ENCODE measurements around the gene MAGI1. TPM values are rescaled to one million over a fixed set of nuclear protein-coding genes. Genes with fewer than 3 reads are reported as not detected.

Gene MAGI1
- total RNA-seq, 1 donor from 2014 or later, result 69.4 TPM

DNA sequence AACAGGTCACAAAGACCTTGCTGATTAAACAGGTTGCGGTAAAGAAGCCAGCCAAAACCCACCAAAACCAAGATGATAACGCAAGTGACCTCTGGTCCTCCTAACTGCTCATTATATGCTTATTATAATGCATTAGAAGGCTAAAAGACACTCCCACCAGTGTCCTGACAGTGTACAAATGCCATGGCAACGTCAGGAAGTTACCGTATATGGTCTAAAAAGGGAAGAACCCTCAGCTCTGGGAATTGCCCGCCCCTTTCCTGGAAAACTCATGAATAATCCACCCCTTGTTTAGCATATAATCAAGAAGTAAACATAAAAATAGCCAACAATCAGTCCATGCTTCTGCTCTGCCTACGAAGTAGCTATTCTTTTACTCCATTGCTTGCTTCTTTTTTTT lies 108.1 kb downstream of the MAGI1 start:
- no peak for DNase-seq (ENCODE audit: low spot score)
- intact Hi-C loops (cut with DNase I), result no loop called here

GRCh38 chr3:65928110-65928509 lies 110.6 kb downstream of the MAGI1 start:
- DNase-seq (ENCODE audit: low spot score), result no peak
- intact Hi-C loops (cut with DNase I), result no loop called here

DNA sequence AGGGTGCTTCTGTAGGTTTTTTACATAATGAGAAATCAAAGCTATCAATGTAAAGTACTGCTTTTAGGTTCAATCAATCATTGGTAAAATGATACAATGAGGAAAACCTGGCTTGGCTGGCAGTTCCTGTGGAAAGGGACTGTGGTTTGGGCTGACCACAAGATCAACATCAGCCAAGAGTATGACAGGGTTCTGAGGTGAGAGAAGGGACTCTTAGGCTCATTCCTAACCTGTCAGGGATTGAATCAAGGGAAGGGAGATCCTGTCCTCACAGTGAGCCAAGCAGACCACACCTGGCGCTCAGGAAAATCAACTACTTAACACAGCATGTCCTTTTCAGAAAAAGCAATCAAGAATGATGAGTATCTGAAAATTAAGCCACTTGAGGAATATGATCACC lies 111.1 kb downstream of the MAGI1 start:
- no peak for DNase-seq (ENCODE audit: low spot score)
- intact Hi-C loops (cut with DNase I), result no loop called here

DNA sequence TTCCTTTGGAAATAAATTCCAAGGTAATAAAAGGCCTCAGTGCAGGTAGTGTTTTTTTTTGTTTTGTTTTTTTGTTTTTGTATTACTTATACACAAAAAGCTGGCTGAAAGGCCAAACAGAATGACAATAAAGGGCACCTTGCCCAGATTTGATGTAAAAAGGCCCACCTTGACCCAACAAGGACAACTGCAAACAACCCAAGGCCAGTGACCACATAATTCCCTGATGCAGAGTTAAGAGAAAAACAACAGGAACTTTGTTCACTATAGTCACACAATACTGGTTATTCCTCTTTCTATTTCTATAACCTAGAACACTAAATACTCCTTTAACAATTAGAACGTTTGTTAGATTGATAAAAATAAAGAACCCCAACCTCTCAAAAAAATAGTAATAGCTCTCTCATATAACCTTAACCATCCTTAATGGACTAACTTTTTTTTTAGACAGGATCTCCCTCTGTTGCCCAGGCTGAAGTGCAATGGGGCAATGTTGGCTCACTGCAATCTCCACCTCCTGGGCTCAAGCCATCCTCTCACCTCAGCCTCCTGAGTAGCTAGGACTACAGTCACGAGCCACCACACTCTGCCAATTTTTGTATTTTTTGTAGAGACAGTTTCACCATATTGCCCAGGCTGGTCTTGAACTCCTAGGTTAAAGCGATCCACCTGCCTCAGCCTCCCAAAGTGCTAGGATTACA lies 113.3 kb downstream of the MAGI1 start:
- DNase-seq (ENCODE audit: low spot score), result no peak
- intact Hi-C loops (cut with DNase I), result no loop called here

- no peak for DNase-seq (ENCODE audit: low spot score)
- intact Hi-C loops (cut with DNase I), result no loop called here
Observed at GRCh38 chr3:65924762-65925161, 114.0 kb downstream of the MAGI1 start.

DNA sequence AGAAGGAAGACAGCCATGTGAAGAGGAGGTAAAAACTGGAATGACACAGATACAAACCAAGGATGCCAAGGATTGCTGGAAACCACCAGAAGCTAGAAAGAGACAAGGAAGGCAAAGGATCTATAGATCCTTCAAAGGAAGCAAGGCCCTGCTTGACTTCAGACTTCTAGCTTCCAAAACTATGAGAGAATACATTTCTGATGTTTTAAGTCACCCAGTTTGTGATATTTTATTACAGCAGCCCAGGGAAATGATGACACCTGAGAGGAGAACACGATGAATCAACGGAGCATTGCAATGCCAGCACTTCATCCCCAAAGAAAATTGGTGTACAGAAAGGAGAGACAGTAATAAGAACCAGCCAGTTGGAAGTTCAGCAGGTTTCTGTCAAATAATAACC lies 116.3 kb downstream of the MAGI1 start:
- intact Hi-C loops (cut with DNase I), result no loop called here
- DNase-seq (ENCODE audit: low spot score), result no peak

DNA sequence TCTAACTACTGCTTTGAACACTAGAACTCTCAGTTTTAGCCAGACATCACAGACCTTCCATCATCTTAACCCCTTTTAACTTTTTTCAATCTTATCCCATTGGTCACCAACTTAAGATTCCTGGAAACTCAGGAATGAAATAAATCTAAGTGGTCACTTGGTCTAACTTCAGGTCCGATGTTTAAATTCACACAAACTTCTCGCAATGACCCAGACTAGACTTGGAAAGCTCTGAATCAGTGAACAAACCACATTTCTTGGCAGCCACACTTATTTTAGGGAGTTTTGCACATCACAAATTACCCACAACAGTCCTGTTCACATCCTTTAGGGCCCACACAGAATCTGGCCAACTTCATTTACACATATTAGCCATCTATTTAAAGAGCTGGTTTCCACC lies 118.9 kb downstream of the MAGI1 start:
- no peak for DNase-seq (ENCODE audit: low spot score)
- intact Hi-C loops (cut with DNase I), result no loop called here

GRCh38 chr3:65915477-65915876 lies 123.2 kb downstream of the MAGI1 start:
- intact Hi-C loops (cut with DNase I), result no loop called here

DNA sequence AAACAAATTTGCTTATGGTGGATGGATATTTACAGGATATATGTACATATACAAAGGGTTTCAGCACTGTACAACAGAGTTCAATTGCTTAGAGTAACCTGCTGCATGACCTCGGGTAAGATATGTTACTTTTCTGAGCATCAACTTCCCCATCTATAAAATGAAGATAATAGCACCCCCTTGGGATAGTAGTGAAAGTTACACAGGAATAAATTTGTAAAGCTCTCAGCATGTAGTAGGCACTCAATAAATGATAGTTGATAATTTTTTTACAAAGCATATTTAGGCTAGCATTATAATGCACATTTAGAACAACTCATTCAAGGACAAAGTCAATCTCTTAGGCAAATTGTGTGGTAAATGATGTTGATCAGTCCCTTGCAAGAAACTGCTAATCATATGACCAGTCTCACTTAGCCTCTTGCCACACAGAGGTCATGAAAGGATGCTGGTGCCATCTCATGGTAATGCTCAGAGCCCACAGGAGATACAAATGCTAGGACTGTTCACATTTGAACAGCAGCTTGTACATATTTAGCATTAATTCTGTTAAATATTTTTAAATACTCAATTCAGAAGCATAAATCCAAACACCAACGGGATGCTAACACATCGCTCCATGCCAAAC lies 123.9 kb downstream of the MAGI1 start:
- intact Hi-C loops (cut with DNase I), result no loop called here
- no peak for DNase-seq (ENCODE audit: low spot score)

More at GRCh38 chr3:65915477-65915876, 123.2 kb downstream of the MAGI1 start:
- DNase-seq (ENCODE audit: low spot score), result no peak

GRCh38 chr3:65914032-65914739 lies 124.5 kb downstream of the MAGI1 start:
- no peak for DNase-seq (ENCODE audit: low spot score)
- intact Hi-C loops (cut with DNase I), result no loop called here

- intact Hi-C loops (cut with DNase I), result no loop called here
- no peak for DNase-seq (ENCODE audit: low spot score)
Observed at GRCh38 chr3:65912647-65913046, 126.1 kb downstream of the MAGI1 start.

DNA sequence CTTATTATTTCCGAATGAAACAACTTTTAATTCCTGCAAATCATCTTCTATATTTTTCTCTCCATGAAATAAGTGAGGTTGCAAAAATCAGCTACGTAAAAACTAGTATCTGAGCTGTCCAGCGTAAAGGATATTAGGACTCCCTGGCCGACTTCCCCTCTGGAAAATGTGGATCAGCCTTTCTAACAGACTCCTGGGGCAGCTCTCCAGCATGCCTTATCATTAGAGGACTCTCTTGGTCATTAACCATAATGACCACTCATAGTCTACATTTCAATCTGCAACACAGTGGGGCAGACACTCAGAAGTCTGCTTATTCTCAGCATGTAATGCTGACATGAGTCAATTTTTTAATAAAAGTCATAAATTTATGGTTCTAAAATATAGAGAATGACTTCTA lies 130.1 kb downstream of the MAGI1 start:
- no peak for DNase-seq (ENCODE audit: low spot score)
- intact Hi-C loops (cut with DNase I), result no loop called here

DNA sequence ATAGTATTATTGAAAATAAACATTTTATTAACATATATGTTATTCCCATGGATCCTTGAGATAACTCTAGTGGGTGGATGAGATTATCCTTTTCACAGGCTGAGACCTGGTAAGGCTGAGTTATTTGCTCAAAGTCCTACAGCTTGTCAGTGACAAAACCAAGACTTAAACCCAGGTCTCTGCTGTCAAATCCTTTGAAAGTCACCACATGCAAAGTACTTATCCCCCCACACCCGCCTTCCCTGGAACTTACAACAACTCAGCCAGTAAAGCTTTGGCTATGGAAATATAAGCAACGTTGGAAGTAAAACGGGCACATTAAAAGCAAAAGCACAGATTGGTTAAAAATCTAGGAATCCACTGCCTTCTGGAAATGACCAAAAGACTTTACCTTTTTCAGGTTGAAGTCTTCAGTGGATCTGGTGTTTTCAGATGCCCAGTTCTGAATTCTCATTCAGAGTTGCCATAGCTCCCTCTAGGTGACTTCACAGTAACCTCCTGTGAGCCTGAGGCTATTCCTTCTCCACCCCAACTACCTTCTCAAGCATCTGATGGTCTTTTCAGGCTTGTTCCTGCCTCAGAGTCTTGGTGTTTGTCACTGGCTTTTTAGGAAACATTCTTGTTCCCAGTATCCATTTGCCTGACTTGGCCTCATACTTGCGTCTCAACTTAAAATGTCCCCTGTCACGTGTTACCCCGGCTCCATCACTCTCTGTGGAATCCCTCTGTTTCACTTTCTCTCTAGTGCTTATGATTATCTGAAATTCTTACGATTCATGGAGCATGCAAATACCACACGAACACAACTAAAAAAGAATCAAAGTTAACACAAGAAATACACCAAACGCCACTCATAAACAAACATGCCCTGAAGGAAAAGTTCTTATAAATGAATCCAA lies 131.2 kb downstream of the MAGI1 start:
- intact Hi-C loops (cut with DNase I), result no loop called here
- DNase-seq (ENCODE audit: low spot score), result no peak

DNA sequence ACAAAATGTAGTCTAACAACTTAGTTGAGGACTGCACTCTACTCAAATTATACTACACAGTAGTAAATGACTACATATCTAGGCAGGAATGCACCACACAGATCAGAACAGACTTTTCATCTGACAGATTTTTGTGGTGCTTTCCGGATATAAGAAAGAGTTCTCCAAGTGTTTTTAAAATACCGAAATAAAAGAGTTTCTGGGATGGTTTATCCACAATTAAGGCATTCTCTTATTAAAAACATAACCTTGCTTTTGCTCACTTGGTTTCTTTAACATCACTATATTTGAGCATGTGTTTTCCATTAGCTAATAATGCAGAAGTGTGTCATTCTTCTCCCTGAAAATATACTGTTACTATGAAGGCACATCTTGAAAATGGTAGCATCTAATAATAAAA lies 132.9 kb downstream of the MAGI1 start:
- intact Hi-C loops (cut with DNase I), result no loop called here
- no peak for DNase-seq (ENCODE audit: low spot score)

DNA sequence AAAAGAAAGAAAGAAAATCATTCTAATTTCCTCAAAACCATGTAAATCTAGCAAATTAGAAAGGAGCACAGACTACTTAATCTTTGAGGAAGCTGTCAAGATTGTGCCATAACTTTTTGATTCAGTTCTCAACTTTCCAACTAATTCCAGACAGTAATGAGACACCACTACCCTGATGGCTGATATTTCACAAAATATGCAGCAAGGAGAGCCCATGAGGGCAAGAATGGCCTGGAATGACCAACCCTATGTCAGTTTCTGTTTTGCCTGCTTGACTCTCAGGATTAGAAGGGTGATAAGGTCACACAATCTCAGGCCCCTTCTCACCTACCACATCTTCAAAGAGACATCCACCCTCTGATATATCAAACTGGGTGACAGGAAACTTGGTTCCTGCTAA lies 134.7 kb downstream of the MAGI1 start:
- intact Hi-C loops (cut with DNase I), result no loop called here
- no peak for DNase-seq (ENCODE audit: low spot score)

GRCh38 chr3:65902304-65902793 lies 136.4 kb downstream of the MAGI1 start:
- intact Hi-C loops (cut with DNase I), result no loop called here
- no peak for DNase-seq (ENCODE audit: low spot score)

DNA sequence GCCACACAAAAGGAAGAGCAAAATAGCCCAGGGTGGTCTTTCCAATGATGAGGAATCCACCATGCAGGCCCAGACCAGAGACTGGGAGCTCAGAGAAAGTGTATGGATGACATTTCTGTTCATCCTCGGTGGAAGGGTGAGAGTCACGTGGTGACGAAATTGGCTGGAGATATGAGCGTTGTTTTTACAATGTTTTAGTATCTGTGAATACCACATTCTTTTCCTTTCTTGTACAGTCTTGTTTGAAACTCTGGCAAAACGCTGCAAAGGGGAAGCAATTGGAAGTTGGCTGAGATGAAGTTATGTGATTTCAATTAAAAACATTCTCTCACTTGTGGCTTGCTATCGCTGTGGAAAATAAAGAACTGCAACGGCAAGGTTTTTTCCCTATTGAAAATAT lies 137.5 kb downstream of the MAGI1 start:
- intact Hi-C loops (cut with DNase I), result no loop called here

GRCh38 chr3:65899226-65899625 lies 139.5 kb downstream of the MAGI1 start:
- intact Hi-C loops (cut with DNase I), result no loop called here
- no peak for DNase-seq (ENCODE audit: low spot score)

More for the DNA sequence above, 137.5 kb downstream of the MAGI1 start:
- DNase-seq (ENCODE audit: low spot score), result no peak

DNA sequence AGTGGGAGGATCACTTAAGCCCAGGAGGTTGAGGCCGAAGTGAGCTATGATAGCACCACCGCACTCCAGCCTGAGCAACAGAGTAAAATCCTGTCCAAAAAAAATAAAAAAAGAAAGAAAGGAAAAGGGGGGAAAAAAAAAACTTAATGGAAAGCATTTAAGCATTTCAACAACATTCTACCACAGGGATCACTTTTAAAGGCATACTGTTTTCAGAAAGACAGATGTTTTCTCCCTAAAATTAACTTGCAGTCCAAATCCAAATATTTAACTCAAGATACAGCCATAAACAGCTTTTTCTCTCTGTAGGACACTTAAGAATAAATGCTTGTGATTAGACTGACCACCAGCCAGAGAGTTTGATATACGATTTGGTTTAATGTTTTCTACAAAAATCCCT lies 141.0 kb downstream of the MAGI1 start:
- intact Hi-C loops (cut with DNase I), result no loop called here

DNA sequence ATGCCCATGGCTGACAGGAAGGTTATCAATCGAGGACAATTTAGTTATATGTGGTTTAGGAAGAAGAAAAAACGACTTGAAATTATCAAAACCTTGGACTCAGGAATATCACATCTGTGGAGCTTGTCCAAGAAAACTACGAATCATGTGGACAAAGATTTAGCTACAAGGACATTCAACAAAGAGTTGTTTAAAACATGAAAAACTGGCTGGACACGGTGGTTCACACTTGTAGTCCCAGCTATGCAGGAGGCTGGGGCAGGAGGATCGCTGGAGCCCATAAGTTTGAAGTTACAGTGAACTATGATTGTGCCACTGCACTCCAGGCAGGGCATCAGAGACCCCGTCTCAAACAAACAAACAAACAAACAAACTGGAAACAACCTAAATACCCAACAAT lies 142.4 kb downstream of the MAGI1 start:
- intact Hi-C loops (cut with DNase I), result no loop called here
- DNase-seq (ENCODE audit: low spot score), result no peak

More for the DNA sequence above, 141.0 kb downstream of the MAGI1 start:
- DNase-seq (ENCODE audit: low spot score), result no peak
